ENCODE measurements around the gene LRRC15.

Gene LRRC15

GRCh38 chr3:194315088-194315964 lies 54.2 kb downstream of the LRRC15 start:
- peak; percentile 85 to 89 for DNase-seq

GRCh38 chr3:194314388-194315068 lies 55.0 kb downstream of the LRRC15 start:
- DNase-seq = no peak

- DNase-seq = no peak
These were observed 55.8 kb downstream of the LRRC15 start for GRCh38 chr3:194313560-194314387.

- no peak for DNase-seq
These were observed 56.7 kb downstream of the LRRC15 start for GRCh38 chr3:194312743-194313281.

GRCh38 chr3:194312186-194312742 lies 57.3 kb downstream of the LRRC15 start:
- DNase-seq = no peak

GRCh38 chr3:194311000-194311399 lies 58.5 kb downstream of the LRRC15 start:
- no peak for DNase-seq

- no peak for DNase-seq
These were observed 59.3 kb downstream of the LRRC15 start for GRCh38 chr3:194310060-194310835.

- DNase-seq = no peak
These were observed 60.7 kb downstream of the LRRC15 start for GRCh38 chr3:194308601-194309449.

GRCh38 chr3:194307849-194308248 lies 61.7 kb downstream of the LRRC15 start:
- DNase-seq = no peak

GRCh38 chr3:194306771-194307640 lies 62.5 kb downstream of the LRRC15 start:
- no peak for DNase-seq

GRCh38 chr3:194306109-194306686 lies 63.3 kb downstream of the LRRC15 start:
- DNase-seq = no peak

- DNase-seq = no peak
These were observed 64.0 kb downstream of the LRRC15 start for GRCh38 chr3:194305356-194306108.

All from stimulated activated CD4-positive, alpha-beta T cell treated with anti-CD3 and anti-CD28 coated beads, Interleukin-2, amount 100 ng/mL, for 48 hours (primary cell).